NT2/D1 (cell line): Measurements from ENCODE around the gene JOSD2.

Source experiments
- SUZ12 ChIP-seq: IDR thresholded peaks from 2 replicates; pipeline ENCODE4 v1.6.1; 2011; ENCODE audit not compliant: insufficient read length, insufficient read depth; ENCODE audit errors: extremely low read depth
- YY1 ChIP-seq: IDR thresholded peaks from 2 replicates; pipeline ENCODE4 v1.6.1; 2011; ENCODE audit not compliant: insufficient read length, insufficient read depth
- ZNF274 ChIP-seq: IDR thresholded peaks from 2 replicates; pipeline ENCODE4 v1.6.1; 2011; ENCODE audit warnings: mild to moderate bottlenecking, low read depth, low read length

DNA sequence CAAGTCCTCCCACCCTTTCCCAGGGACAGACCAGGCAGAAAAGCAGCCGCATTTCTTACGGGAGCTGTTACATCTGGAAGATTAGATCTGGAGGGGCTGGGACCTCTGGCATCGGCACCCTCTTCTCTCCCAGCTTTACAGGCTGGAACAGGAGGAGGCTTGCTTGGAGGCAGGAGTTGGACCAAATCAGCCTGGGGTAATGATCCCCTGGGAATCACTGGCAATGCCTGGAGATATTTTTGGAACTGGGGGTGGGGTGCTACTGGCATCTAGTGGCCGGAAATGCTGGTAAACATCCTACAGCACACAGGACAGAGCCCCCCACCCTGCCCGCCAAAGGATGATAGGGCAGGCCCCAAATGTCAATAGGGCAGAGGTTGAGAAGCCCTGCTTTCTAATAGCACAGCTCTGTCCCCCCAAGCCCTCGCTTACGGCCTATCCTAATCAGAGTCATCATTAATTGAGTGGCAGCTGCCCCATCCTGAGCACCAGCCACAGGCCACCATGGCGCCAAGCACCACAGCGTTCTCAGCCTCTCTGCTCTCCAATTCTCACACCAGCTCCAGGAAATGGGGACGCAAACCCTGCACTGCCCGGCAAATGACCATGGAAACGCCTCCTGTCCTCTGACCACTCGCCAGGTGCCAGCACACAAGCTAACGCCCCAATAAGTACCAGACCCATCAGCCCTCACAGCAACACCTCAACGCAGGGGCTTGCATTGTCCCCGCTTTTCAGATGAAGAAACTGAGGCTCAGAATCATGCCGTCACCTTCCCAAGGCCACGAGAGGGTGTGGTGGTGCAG is 36.6 kb upstream of the JOSD2 start:
- TF ChIP-seq ZNF274 (no peak), YY1 (no peak), SUZ12 (no peak)
